8988T (cell line): Measurements from ENCODE around the gene SFT2D2.
A peak's percentile ranks its signal among the peaks of the same experiment; 100 is the strongest.

ENCODE experiments used
- DNase-seq: peaks from one replicate; pipeline ENCODE4 v3.0.0; 2011

SFT2D2 gene

DNA sequence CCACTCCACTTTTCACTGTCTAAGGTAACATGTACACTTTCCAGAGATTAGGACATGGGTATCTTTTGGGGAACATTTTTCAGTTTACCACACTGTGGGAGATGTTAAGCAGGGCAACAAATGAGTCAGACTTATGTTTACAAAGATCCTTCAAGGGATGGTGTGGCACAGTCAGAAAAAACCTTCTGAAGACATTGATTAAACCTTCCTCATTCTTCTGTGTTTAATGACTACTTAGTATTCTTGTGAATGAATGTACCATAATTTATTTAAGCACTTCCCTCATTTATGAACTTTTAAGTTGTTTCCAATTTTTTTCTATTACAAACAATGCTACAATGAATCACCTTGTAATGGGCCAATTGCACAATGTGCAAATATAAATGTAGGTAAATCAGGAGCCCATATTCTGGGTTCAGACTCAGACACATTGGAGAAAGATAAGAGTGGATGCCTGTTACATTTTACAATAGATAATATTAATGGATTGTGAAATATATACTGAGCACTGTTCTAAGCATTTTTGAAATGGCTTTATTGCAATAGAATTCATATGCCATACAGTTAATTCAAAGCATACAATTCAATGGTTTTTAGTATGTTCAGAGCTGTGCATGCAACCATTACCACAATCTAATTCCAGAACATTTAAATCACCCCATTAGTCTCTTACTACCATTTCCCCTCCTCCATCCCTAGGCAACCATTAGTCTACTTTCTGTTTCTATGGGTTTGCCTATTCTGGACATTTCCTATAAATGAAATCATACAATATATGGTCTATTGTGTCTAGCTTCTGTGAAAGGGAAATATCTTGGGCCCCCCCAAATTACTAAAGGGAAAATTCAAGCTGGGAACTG is 1.9 kb upstream of the SFT2D2 start:
- no peak for DNase-seq

DNA sequence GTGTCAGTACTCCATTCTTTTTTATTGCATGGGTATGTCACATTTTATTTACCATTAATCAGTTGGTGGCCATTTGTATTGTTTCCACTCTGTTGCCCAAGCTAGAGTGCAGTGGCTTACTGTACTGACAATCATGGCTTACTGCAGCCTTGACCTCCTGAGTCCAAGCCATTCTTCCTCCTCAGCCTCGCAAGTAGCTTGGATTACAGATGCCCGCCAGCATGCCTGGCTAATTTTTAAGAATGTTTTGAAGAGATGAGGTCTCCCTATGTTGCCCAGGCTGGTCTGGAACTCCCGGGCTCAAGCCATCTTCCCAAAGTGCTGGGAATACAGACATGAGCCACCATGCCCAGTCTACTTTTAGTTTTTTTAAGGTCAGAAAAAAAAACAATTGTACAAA is 813 bp upstream of the SFT2D2 start:
- DNase-seq, result no peak

GRCh38 chr1:168227620-168228019 is 1.8 kb downstream of the SFT2D2 start:
- no peak for DNase-seq

DNA sequence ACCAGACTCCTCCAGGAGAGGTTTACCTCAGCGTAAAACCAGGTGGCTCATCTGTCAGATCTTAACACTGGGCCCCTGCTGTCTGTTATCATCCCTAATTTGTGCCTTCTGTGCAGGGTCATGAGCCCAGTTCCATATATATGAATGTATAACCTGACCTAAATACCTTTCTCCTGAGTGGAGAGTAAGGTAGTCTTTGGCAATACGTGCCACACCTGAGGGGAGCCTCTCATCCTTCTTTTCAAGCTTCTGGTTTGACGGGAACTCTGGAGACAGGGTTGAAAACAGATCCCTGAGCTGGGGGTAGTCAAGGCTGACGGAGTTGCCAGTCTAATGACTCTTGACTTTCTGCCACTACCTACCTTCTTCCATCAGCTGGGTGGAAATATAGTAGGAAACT is 4.1 kb downstream of the SFT2D2 start:
- no peak for DNase-seq

DNA sequence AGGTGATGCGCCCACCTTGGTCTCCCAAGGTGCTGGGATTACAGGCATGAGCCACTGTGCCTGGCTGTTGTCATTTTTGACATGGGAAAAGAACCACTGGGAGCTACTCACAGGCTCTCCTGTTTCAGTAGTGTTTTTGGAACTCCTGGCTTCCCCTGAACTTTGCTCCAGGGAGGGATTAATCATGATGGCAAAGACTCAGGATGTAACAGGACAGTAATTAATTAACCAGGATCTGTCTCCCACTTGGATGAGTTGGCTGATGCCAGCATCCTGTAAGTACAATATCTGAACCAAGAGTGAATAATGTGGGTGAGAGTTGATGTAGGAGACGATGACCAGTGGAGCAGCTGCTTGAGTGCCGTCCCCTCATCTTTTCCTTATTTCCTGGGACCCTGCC is 4.9 kb downstream of the SFT2D2 start:
- no peak for DNase-seq

- DNase-seq, result peak; percentile 50
These were observed 9.2 kb downstream of the SFT2D2 start for GRCh38 chr1:168234846-168235547.

DNA sequence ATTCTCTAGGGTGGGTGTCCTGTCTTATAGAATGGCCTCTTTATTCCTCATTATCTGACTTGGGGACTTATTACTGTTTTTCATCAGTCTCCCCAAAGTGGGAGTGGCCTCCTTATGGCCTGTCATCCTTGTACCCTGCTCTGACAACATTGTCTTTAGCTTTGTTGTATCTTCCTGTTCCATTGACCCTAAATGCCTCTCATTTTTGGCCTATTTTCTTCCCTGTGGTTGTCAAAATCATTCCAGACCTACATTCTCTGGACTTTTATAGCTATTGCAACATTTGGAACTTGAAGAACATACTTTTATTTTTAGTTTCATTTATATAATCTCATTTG is 9.7 kb downstream of the SFT2D2 start:
- DNase-seq, result no peak

DNA sequence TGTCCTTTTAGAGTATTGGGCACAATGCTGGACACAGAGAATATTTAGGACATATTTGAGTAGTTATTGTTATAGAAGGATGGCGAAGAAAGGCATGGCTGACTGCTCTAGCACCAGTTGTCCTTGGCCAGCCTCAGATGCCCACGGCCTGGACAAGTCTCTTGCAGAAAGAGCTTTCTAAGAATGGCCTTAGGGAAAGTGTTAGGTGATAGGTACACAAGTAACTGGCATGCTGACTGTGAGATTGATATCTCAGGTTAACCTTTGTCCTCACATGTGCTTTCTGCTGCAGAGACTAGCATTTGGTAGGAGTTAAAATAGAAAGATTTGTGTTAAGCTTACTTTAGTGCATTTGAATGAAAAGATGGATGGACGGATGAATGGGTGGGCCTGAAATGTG is 10.1 kb downstream of the SFT2D2 start:
- DNase-seq, result no peak

GRCh38 chr1:168236836-168237611 is 11.2 kb downstream of the SFT2D2 start:
- no peak for DNase-seq

DNA sequence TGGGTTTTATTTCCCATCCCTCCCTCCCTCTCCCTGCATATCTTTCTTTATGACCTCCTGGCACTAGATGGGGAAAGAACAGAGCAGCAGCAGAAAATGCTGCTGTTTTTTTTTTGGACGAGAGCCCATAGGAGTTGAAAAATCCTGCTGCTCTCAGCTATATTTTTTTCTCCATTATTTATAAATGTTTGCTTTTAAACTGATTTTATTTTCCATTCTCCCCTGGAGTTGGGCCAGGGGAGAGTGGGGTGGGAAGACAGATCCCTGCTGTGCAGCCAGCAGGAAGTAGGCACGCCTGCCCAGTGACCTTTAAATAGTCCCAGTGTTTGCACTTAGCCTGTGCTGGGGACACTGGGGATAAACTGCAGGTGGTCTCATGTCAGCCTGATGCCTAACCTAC is 17.4 kb downstream of the SFT2D2 start:
- no peak for DNase-seq

DNA sequence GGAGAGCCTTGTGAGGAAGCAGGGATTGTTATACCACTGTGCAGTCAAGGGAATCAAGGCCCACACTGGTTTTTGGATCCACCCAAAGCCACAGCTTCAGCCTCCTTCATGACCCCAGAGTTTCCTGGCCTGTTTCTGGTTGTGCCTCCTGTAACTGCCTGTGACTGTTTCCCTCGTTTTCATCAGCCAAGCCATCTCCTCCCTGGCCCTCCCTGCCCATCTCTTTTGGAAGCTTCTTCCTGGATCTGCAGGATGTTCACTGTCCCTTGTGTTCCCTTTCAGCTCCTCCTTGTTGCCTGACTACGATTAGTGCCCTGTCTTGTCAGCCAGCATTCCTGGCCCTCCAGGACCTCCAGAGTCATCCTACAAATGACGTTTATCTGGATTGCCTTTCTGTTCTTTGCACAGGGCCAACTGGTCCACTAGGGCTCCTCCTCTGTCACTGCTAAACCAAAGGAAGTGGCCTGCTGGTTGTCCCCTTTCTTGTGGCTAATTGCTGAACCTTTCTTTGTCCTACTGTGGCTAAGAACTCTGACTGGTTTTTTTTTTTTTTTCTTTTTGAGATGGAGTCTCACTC is 17.9 kb downstream of the SFT2D2 start:
- DNase-seq, result no peak

- DNase-seq, result no peak
These were observed 19.2 kb downstream of the SFT2D2 start for GRCh38 chr1:168245042-168245441.

DNA sequence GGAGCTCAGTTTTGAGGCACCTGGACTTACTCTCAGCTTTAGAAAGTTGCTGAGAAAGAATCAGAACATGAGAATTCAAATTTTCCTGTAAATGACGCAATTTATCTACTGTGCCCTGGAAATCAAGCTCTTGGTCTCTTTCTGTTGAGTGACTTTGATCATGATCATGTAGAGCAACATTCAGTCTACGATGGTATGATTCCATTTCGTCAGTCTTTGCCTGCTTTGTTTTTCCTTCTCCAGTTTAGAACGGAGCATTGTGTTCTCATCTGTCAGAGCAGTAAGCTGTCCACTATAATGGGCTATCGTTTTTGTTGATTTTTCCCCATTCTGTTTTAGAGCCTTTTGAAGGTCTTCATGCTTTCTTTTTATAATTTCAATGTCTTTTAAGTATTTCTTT is 20.7 kb downstream of the SFT2D2 start:
- DNase-seq, result no peak

DNA sequence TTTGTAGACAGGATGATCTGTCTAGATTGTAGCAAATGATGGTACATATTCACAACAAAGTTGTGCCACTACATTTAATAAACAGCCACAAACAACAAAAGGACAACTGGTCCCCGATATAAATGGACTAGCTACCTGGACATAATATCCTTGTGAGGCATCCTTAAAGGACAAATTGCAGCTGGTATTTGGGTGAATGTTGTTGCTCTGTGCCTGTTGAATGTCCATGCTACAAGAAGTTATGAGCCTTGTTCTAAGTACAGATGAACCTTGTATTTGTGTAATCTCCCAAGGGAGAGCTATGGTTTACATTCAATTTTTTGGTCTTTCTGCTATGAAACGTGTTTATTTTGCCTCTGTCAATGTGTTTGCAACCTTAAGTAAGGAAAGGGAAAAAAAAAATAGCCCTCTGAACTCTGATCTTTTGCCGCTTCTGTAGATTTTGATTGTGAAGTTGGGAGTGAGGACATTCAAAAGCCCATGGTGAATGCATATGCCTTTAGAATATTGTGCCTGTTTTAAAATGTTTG is 26.5 kb downstream of the SFT2D2 start:
- DNase-seq, result no peak

DNA sequence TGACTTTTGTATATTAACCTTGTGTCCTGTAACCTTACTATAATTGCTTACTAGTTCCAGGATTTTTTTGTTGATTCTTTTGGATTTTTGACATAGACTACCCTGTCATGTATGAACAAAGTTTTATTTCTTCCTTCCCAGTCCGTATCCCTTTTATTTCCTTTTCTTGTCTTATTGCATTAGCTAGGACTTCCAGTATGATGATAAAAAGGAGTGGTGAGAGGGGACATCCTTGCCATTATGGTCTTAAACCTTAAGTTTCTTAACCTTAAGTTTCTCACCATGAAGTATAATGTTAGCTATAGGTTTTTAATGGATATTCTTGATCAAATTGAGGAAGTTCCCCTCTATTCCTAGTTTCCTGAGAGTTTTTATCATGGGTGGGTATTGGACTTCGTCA is 30.4 kb downstream of the SFT2D2 start:
- no peak for DNase-seq

GRCh38 chr1:168257397-168257796 is 31.6 kb downstream of the SFT2D2 start:
- no peak for DNase-seq

GRCh38 chr1:168259567-168259966 is 33.8 kb downstream of the SFT2D2 start:
- no peak for DNase-seq

GRCh38 chr1:168260393-168260792 is 34.6 kb downstream of the SFT2D2 start:
- DNase-seq, result no peak

DNA sequence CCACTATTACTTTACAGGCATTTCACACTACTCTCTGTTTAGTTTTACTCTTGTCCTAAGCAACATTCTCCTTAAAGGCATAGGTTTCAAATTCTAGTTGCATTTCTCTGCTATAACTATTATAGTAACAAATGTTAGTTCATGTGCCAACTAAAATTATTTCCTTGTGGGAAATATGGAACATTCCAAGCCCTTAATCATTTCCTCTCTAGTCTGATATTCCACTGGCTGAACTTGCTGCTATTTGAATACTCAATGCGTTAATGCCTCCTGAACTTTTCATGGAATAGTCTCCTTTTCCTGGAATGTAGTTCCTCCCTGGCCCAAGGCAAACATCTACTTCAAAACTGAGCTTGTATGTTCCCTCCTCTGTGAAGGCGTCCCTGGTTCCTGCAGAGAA is 35.6 kb downstream of the SFT2D2 start:
- DNase-seq, result no peak

DNA sequence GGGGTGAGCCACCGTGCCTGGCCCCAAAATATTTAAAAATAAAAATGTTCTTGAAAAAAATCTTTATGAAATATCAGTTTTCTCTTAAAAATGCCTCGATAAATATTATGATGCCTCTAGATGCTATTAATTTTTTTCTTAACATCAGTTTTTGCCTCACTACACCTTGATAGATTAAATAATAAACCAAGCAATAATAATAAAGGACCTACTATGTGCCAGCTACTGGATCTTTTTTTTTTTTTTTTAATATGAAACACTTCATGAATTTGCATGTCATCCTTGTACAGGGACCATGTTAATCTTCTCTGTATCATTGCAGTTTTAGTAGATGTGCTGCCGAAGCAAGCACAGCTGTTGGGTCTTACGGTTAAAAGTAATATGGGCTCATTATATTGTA is 37.3 kb downstream of the SFT2D2 start:
- no peak for DNase-seq

GRCh38 chr1:168264296-168264695 is 38.5 kb downstream of the SFT2D2 start:
- DNase-seq, result no peak

- DNase-seq, result no peak
These were observed 39.8 kb downstream of the SFT2D2 start for GRCh38 chr1:168265596-168265995.

GRCh38 chr1:168266644-168267186 is 40.9 kb downstream of the SFT2D2 start:
- DNase-seq, result no peak
